IMR-90 (cell line): ENCODE results near the gene HOTAIR. TPM values are rescaled to one million over a fixed set of nuclear protein-coding genes. Genes with fewer than 3 reads are reported as not detected.

Experiments
- ATAC-seq: fragments of 200-7000 bp; cut with Tn5 transposase; 2 replicates; pipeline ENCODE4 v1.9.1; 2020; ENCODE audit warnings: low read depth, mild to moderate bottlenecking, moderate library complexity
- BruUV-seq: library from RNA; stranded (reverse); fragments of 400-500 nt; replicated peaks from 2 replicates; lab custom pipeline; 2021; lab: Mats Ljungman, UMichigan
- CTCF ChIA-PET: fragments of 300-600 bp; formaldehyde crosslinking; extraction: SDS; loops from one replicate; lab custom pipeline; 2021; ENCODE audit warnings: antibody characterized with exemption; lab: Yijun Ruan, JAX
- POLR2A ChIA-PET: fragments of 300-600 bp; sonication (Branson Sonifier 250); formaldehyde crosslinking; loops from one replicate; lab custom pipeline; 2022; ENCODE audit warnings: antibody characterized with exemption; ENCODE audit not compliant: unreplicated experiment; lab: Charles Lee
- DNase-seq: peaks from one replicate; pipeline ENCODE4 v3.0.0; 2013
- H2AFZ ChIP-seq: replicated peaks from 2 replicates; pipeline ENCODE3; 2013; ENCODE audit warnings: low read length, mild to moderate bottlenecking; ENCODE audit not compliant: poor library complexity
- H2AK5ac ChIP-seq: 2 replicates; pipeline ENCODE4 v1.6.1; 2013; ENCODE audit warnings: low read depth, low read length, inconsistent platforms
- H2AK9ac ChIP-seq: replicated peaks from 2 replicates; pipeline ENCODE3; 2013; ENCODE audit warnings: mild to moderate bottlenecking, low read depth, low read length, moderate library complexity; ENCODE audit not compliant: poor library complexity
- H2BK120ac ChIP-seq: 2 replicates; pipeline ENCODE4 v1.6.1; 2013; ENCODE audit warnings: low read depth, low read length, inconsistent platforms
- H2BK15ac ChIP-seq: 3 replicates; pipeline ENCODE4 v1.6.1; 2013; ENCODE audit warnings: low read depth, low read length, inconsistent platforms
- H2BK20ac ChIP-seq: 2 replicates; pipeline ENCODE4 v1.6.1; 2013; ENCODE audit warnings: low read depth, mild to moderate bottlenecking, inconsistent platforms, low read length, moderate library complexity
- H2BK5ac ChIP-seq: 2 replicates; pipeline ENCODE4 v1.6.1; 2013; ENCODE audit warnings: mild to moderate bottlenecking, low read depth, low read length, inconsistent platforms; ENCODE audit not compliant: poor library complexity, severe bottlenecking
- H3K14ac ChIP-seq: replicated peaks from 2 replicates; pipeline ENCODE4 v1.6.1; 2013; ENCODE audit warnings: low read depth, low read length, inconsistent platforms
- H3K18ac ChIP-seq: 2 replicates; pipeline ENCODE4 v1.6.1; 2013; ENCODE audit warnings: low read depth, low read length, control low read depth
- H3K23ac ChIP-seq: 2 replicates; pipeline ENCODE4 v1.6.1; 2013; ENCODE audit warnings: low read depth, low read length, inconsistent platforms
- H3K27ac ChIP-seq: 2 replicates; pipeline ENCODE4 v1.5.1; 2013; ENCODE audit warnings: mild to moderate bottlenecking, control low read depth, low read length; ENCODE audit not compliant: insufficient read depth
- H3K27me3 ChIP-seq: 2 replicates; pipeline ENCODE4 v1.6.1; 2013; ENCODE audit warnings: low read length; ENCODE audit not compliant: control insufficient read depth, insufficient read depth
- H3K36me3 ChIP-seq: 2 replicates; pipeline ENCODE4 v1.6.1; 2013; ENCODE audit warnings: low read length, mixed read lengths; ENCODE audit not compliant: control insufficient read depth, insufficient read depth
- H3K4ac ChIP-seq: 2 replicates; pipeline ENCODE4 v1.6.1; 2013; ENCODE audit warnings: low read depth, low read length, inconsistent platforms
- H3K4me1 ChIP-seq: 2 replicates; pipeline ENCODE4 v1.6.1; 2013; ENCODE audit warnings: low read length, mixed read lengths; ENCODE audit not compliant: control insufficient read depth, insufficient read depth
- H3K4me2 ChIP-seq: 2 replicates; pipeline ENCODE4 v1.6.1; 2013; ENCODE audit warnings: low read depth, mild to moderate bottlenecking, control low read depth, low read length, moderate library complexity
- H3K4me3 ChIP-seq: 2 replicates; pipeline ENCODE4 v1.5.1; 2013; ENCODE audit warnings: low read depth, mild to moderate bottlenecking, control low read depth, low read length, moderate library complexity; ENCODE audit not compliant: insufficient read depth
- H3K56ac ChIP-seq: 2 replicates; pipeline ENCODE4 v1.6.1; 2013; ENCODE audit warnings: low read length, inconsistent platforms; ENCODE audit not compliant: insufficient read depth; ENCODE audit errors: extremely low read depth
- H3K79me1 ChIP-seq, 2 experiments: 2 replicates each; pipeline ENCODE4 v1.6.1; 2013; ENCODE audit warnings: low read length in 2 of 2, inconsistent platforms in 1 of 2, low read depth in 1 of 2
- H3K9ac ChIP-seq: 2 replicates; pipeline ENCODE4 v1.6.1; 2013; ENCODE audit warnings: low read depth, low read length, control low read depth
- H3K9me1 ChIP-seq: 2 replicates; pipeline ENCODE4 v1.6.1; 2013; ENCODE audit warnings: low read length, inconsistent platforms; ENCODE audit not compliant: insufficient read depth
- H3K9me3 ChIP-seq: 2 replicates; pipeline ENCODE4 v1.6.1; 2013; ENCODE audit warnings: low read length; ENCODE audit not compliant: control insufficient read depth, insufficient read depth
- H4K20me1 ChIP-seq: 2 replicates; pipeline ENCODE4 v1.6.1; 2013; ENCODE audit warnings: low read length, inconsistent platforms; ENCODE audit not compliant: insufficient read depth
- H4K5ac ChIP-seq: 2 replicates; pipeline ENCODE4 v1.6.1; 2013; ENCODE audit warnings: mild to moderate bottlenecking, low read depth, low read length, control low read depth
- H4K8ac ChIP-seq, 2 experiments: 2 replicates each; pipeline ENCODE4 v1.6.1; 2013; ENCODE audit warnings: low read depth in 2 of 2, low read length in 2 of 2, control low read depth in 1 of 2, inconsistent platforms in 1 of 2
- H4K91ac ChIP-seq: 2 replicates; pipeline ENCODE4 v1.6.1; 2013; ENCODE audit warnings: low read depth, low read length, inconsistent platforms; ENCODE audit not compliant: insufficient read depth
- BHLHE40 ChIP-seq: fragments of 150-350 bp; IDR thresholded peaks from 2 replicates; pipeline ENCODE4 v1.6.1; 2016; ENCODE audit warnings: mild to moderate bottlenecking, low read depth, low read length
- CEBPB ChIP-seq: IDR thresholded peaks from 2 replicates; pipeline ENCODE4 v1.6.1; 2012; ENCODE audit warnings: low read depth, low read length, improper control_type of control experiment
- CHD1 ChIP-seq: IDR thresholded peaks from 2 replicates; pipeline ENCODE4 v1.6.1; 2012; ENCODE audit warnings: low read depth, low read length, improper control_type of control experiment
- FOS ChIP-seq: fragments of 150-350 bp; IDR thresholded peaks from 2 replicates; pipeline ENCODE4 v1.6.1; 2016; ENCODE audit warnings: low read depth, low read length
- MAZ ChIP-seq: IDR thresholded peaks from 2 replicates; pipeline ENCODE4 v1.6.1; 2012; ENCODE audit warnings: low read depth, mild to moderate bottlenecking, low read length, improper control_type of control experiment, moderate library complexity, borderline replicate concordance
- MXI1 ChIP-seq: IDR thresholded peaks from 2 replicates; pipeline ENCODE4 v1.6.1; 2012; ENCODE audit warnings: low read depth, mild to moderate bottlenecking, low read length, moderate library complexity, borderline replicate concordance
- NFE2L2 ChIP-seq: fragments of 150-350 bp; IDR thresholded peaks from 2 replicates; pipeline ENCODE4 v1.6.1; 2016; ENCODE audit warnings: low read depth, mild to moderate bottlenecking, low read length
- RAD21 ChIP-seq: IDR thresholded peaks from 2 replicates; pipeline ENCODE4 v1.6.1; 2012; ENCODE audit warnings: low read length, improper control_type of control experiment
- SMC3 ChIP-seq: fragments of 150-350 bp; IDR thresholded peaks from 2 replicates; pipeline ENCODE4 v1.6.1; 2016; ENCODE audit warnings: low read depth, mild to moderate bottlenecking, antibody characterized with exemption, low read length, moderate library complexity
- WGBS, 2 experiments: methylation state at CpG; one replicate each; pipeline versions ENCODE4 v1.1.5 to v1.1.7; 2013; ENCODE audit warnings: missing lambda C conversion rate in 2 of 2; ENCODE audit not compliant: insufficient read length in 1 of 2; ENCODE audit errors: extremely low coverage in 2 of 2; 5-methylcytosine and 5-hydroxymethylcytosine counted together
- dilution Hi-C: fragments of 300-500 bp; cut with HindIII; formaldehyde crosslinking; loops from one replicate; pipeline ENCODE4 v1.14.3; 2018; ENCODE audit warnings: low sequenced_read_pairs; ENCODE audit not compliant: unreplicated experiment
- in situ Hi-C: fragments of 300-500 bp; cut with MboI; formaldehyde crosslinking; loops from 3 replicates; pipeline ENCODE4 v1.14.3; 2019; ENCODE audit warnings: low sequenced_read_pairs, inconsistent platforms, mixed read lengths
- intact Hi-C: fragments of 100-400 bp; cut with micrococcal nuclease; formaldehyde crosslinking; loops from 2 replicates; pipeline ENCODE4 v1.10.0; 2022
- polyA plus RNA-seq, 3 experiments: library from polyadenylated mRNA; depleted of rRNA; stranded (reverse); fragments of >200 nt; gene quantifications; 2 replicates each; pipeline ENCODE4 v1.2.3, GENCODE V29; 2012; ENCODE audit warnings: low replicate concordance in 1 of 3
- total RNA-seq: library from RNA; depleted of rRNA; stranded (reverse); fragments of >200 nt; gene quantifications from 2 replicates; pipeline ENCODE4 v1.2.3, GENCODE V29; 2012
- TF ChIP-seq, protein P1 (sequence below): fragments of 150-350 bp; IDR thresholded peaks from 2 replicates; pipeline ENCODE4 v1.6.1; 2017; ENCODE audit warnings: mild to moderate bottlenecking, antibody characterized with exemption, low read length, low read depth
- TF ChIP-seq, protein P2 (sequence below): fragments of 150-350 bp; IDR thresholded peaks from 2 replicates; pipeline ENCODE4 v1.6.1; 2016; ENCODE audit warnings: low read depth, mild to moderate bottlenecking, low read length, moderate library complexity, borderline replicate concordance
- TF ChIP-seq, protein P3 (sequence below): conservative IDR thresholded peaks from 2 replicates; pipeline ENCODE4 v1.5.1; 2012; ENCODE audit warnings: mild to moderate bottlenecking, low read depth, low read length, improper control_type of control experiment

Gene HOTAIR
- total and polyA plus RNA-seq, 2 of the 4 experiments (the other 2 are of a cell fraction): not detected

DNA sequence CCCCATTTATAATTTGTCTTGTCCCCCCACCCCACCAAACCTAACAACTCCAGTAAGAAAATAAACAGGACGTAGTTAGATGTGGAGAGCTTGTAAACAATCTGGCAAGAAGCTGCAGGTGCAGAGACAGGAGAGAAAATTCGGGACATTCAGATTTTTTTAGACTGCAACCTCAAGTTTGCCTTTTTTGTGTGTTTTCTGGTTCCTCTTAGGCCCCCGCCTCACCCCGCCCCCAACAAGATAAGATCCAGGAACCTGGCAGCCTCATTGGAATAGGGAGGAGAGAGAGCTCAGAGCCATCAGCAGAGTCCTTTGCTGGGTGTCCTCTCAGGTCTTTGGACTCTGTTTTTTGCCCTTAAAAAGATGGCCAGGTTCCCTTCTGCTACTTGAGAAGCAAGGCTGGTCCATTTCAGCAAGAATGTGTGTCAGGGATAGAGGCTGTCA is 13.1 kb upstream of the HOTAIR start:
- Histone ChIP-seq H2BK5ac (no peak overlapping the region), H2BK120ac (no peak overlapping the region), H2AFZ (no peak overlapping the region), H2BK20ac (no peak overlapping the region), H4K5ac (no peak overlapping the region), H3K9me3 (peaks cover 10% of the 10 kb centered on the region), H3K36me3 (no peaks in the 10 kb centered on the region), H3K9ac (no peak overlapping the region), H4K20me1 (no peaks in the 10 kb centered on the region; the same call in 1 of the 2 replicates), H4K8ac (no peak overlapping the region), H3K4me2 (no peak overlapping the region), H2AK5ac (no peak overlapping the region), H3K4ac (no peak overlapping the region), H3K79me1 (no peaks in the 10 kb centered on the region), H3K4me1 (0 out of 2 replicates have a peak, but pooled peaks cover 2% of the 10 kb centered on the region), H4K91ac (no peak overlapping the region), H3K18ac (no peak overlapping the region), H3K9me1 (no peaks in the 10 kb centered on the region), H3K56ac (no peak overlapping the region), H3K27me3 (peaks cover 96% of the 10 kb centered on the region), H3K23ac (no peak overlapping the region), H3K14ac (no peak overlapping the region), H2AK9ac (no peak overlapping the region), H2BK15ac (no peak overlapping the region), H3K27ac (no peak overlapping the region), H3K4me3 (no peak overlapping the region)
- no peak for TF ChIP-seq BHLHE40
- no peak for TF ChIP-seq RAD21
- TF ChIP-seq, protein P1, sequence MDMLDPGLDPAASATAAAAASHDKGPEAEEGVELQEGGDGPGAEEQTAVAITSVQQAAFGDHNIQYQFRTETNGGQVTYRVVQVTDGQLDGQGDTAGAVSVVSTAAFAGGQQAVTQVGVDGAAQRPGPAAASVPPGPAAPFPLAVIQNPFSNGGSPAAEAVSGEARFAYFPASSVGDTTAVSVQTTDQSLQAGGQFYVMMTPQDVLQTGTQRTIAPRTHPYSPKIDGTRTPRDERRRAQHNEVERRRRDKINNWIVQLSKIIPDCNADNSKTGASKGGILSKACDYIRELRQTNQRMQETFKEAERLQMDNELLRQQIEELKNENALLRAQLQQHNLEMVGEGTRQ: no peak
- no peak for TF ChIP-seq NFE2L2
- TF ChIP-seq CHD1: no peak
- TF ChIP-seq, protein P2, sequence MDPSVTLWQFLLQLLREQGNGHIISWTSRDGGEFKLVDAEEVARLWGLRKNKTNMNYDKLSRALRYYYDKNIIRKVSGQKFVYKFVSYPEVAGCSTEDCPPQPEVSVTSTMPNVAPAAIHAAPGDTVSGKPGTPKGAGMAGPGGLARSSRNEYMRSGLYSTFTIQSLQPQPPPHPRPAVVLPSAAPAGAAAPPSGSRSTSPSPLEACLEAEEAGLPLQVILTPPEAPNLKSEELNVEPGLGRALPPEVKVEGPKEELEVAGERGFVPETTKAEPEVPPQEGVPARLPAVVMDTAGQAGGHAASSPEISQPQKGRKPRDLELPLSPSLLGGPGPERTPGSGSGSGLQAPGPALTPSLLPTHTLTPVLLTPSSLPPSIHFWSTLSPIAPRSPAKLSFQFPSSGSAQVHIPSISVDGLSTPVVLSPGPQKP: no peak
- no peak for TF ChIP-seq MAZ
- no peak for TF ChIP-seq SMC3
- TF ChIP-seq, protein P3, sequence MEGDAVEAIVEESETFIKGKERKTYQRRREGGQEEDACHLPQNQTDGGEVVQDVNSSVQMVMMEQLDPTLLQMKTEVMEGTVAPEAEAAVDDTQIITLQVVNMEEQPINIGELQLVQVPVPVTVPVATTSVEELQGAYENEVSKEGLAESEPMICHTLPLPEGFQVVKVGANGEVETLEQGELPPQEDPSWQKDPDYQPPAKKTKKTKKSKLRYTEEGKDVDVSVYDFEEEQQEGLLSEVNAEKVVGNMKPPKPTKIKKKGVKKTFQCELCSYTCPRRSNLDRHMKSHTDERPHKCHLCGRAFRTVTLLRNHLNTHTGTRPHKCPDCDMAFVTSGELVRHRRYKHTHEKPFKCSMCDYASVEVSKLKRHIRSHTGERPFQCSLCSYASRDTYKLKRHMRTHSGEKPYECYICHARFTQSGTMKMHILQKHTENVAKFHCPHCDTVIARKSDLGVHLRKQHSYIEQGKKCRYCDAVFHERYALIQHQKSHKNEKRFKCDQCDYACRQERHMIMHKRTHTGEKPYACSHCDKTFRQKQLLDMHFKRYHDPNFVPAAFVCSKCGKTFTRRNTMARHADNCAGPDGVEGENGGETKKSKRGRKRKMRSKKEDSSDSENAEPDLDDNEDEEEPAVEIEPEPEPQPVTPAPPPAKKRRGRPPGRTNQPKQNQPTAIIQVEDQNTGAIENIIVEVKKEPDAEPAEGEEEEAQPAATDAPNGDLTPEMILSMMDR: no peak
- TF ChIP-seq FOS: no peak
- no peak for TF ChIP-seq MXI1
- no peak for TF ChIP-seq CEBPB
- ChIA-PET CTCF (interaction anchor here (0.8 to 1.3 kb wide), 2 partner anchors 12 to 204 kb away, joined by 3 to 4 read pairs; partner anchors contain the start of gene HOXC9), POLR2A (no interaction called here)
- no peak for ATAC-seq
- intact Hi-C loops: loop anchor here (5.0 kb wide), 1 partner anchor 221 kb away; no protein-coding TSS in a partner anchor
- BruUV-seq: no TSS peak
- WGBS, 2 experiments: no CpG with 5 or more reads among the region's 4 CpGs
- dilution Hi-C loops: no loop called here
- DNase-seq: no peak
- in situ Hi-C loops: no loop called here
